H1 (cell line): ENCODE measurements around the gene ATF3. TPM values are rescaled to one million over a fixed set of nuclear protein-coding genes. Genes with fewer than 3 reads are reported as not detected.

Experiments used
- CTCF ChIA-PET: fragments of 300-600 bp; sonication (Branson Sonifier 250); formaldehyde crosslinking; loops from one replicate; lab custom pipeline; 2021; ENCODE audit not compliant: partially characterized antibody; lab: Charles Lee
- POLR2A ChIA-PET: fragments of 300-600 bp; sonication (Branson Sonifier 250); formaldehyde crosslinking; loops from one replicate; lab custom pipeline; 2021; ENCODE audit warnings: inconsistent platforms; ENCODE audit not compliant: partially characterized antibody; lab: Charles Lee
- DNase-seq, 2 experiments: peaks; one replicate each; pipeline versions ENCODE4 v3.0.0 to v3.0.0-alpha.2; 2010 to 2022; ENCODE audit warnings: low spot score in 2 of 2, low read depth in 1 of 2, mixed read lengths in 1 of 2
- FAIRE-seq: peaks from 2 replicates; lab custom pipeline; 2011; peaks lifted over from hg19 to GRCh38; lab: Jason Lieb, UNC
- H2AFZ ChIP-seq: 2 replicates; pipeline ENCODE4 v1.8.1; 2012; ENCODE audit warnings: low read length, inconsistent platforms
- H2AK5ac ChIP-seq: 2 replicates; pipeline ENCODE4 v1.6.1; 2013; ENCODE audit warnings: low read depth, low read length
- H2BK120ac ChIP-seq: replicated peaks from 2 replicates; pipeline ENCODE3; 2013; ENCODE audit warnings: low read depth, low read length, inconsistent platforms
- H2BK12ac ChIP-seq: 2 replicates; pipeline ENCODE4 v1.6.1; 2013; ENCODE audit warnings: low read depth, low read length
- H2BK15ac ChIP-seq: 2 replicates; pipeline ENCODE4 v1.6.1; 2013; ENCODE audit warnings: low read length
- H2BK20ac ChIP-seq: 2 replicates; pipeline ENCODE4 v1.6.1; 2013; ENCODE audit warnings: low read length
- H2BK5ac ChIP-seq: 2 replicates; pipeline ENCODE4 v1.6.1; 2013; ENCODE audit warnings: low read depth, low read length
- H3K14ac ChIP-seq: 2 replicates; pipeline ENCODE4 v1.6.1; 2013; ENCODE audit warnings: inconsistent platforms; ENCODE audit not compliant: insufficient read length
- H3K18ac ChIP-seq: 2 replicates; pipeline ENCODE4 v1.6.1; 2013; ENCODE audit warnings: low read length; ENCODE audit errors: extremely low read depth
- H3K23ac ChIP-seq: 2 replicates; pipeline ENCODE4 v1.6.1; 2013; ENCODE audit warnings: inconsistent platforms; ENCODE audit not compliant: insufficient read length
- H3K23me2 ChIP-seq: 2 replicates; pipeline ENCODE4 v1.6.1; 2013; ENCODE audit warnings: low read depth, low read length
- H3K27ac ChIP-seq: 2 replicates; pipeline ENCODE4 v1.6.1; 2011; ENCODE audit warnings: low read depth, low read length, inconsistent platforms
- H3K27me3 ChIP-seq, 4 experiments: replicated peaks in 1 of 4; 1 replicate in 1 of 4; 2 replicates in 3 of 4; pipeline versions ENCODE4 v1.6.1 to v1.8.1; 2011 to 2013; ENCODE audit warnings: low read length in 3 of 4, mild to moderate bottlenecking in 3 of 4, inconsistent platforms in 2 of 4, mixed read lengths in 2 of 4, moderate library complexity in 1 of 4; ENCODE audit not compliant: control insufficient read depth in 3 of 4, insufficient read depth in 3 of 4; ENCODE audit errors: extremely low read depth in 1 of 4
- H3K36me3 ChIP-seq, 4 experiments: 2 replicates each; pipeline versions ENCODE4 v1.6.1 to v1.8.1; 2011 to 2013; ENCODE audit warnings: mild to moderate bottlenecking in 4 of 4, low read length in 3 of 4, moderate library complexity in 2 of 4, control low read depth in 1 of 4, inconsistent platforms in 1 of 4; ENCODE audit not compliant: insufficient read depth in 4 of 4, control insufficient read depth in 2 of 4
- H3K4ac ChIP-seq: replicated peaks from 2 replicates; pipeline ENCODE3; 2013; ENCODE audit warnings: low read length, low read depth, mixed read lengths, inconsistent platforms; ENCODE audit not compliant: insufficient read length
- H3K4me1 ChIP-seq, 4 experiments: replicated peaks in 1 of 4; 1 replicate in 1 of 4; 2 replicates in 3 of 4; pipeline versions ENCODE4 v1.6.1 to v1.8.1; 2011 to 2013; ENCODE audit warnings: low read length in 3 of 4, inconsistent platforms in 2 of 4, mixed read lengths in 1 of 4; ENCODE audit not compliant: insufficient read depth in 4 of 4, control insufficient read depth in 3 of 4
- H3K4me2 ChIP-seq, 2 experiments: 2 replicates each; pipeline versions ENCODE4 v1.6.1 to v1.8.1; 2011 to 2013; ENCODE audit warnings: low read depth in 2 of 2, low read length in 2 of 2, control low read depth in 1 of 2, inconsistent platforms in 1 of 2, mild to moderate bottlenecking in 1 of 2; ENCODE audit not compliant: insufficient read depth in 1 of 2
- H3K4me3 ChIP-seq, 4 experiments: fragments of 200-600, 300-600 bp in 1 of 4; sonication (generic), shearing (Covaris generic), sonication (Bioruptor Twin) in 1 of 4; 2 replicates each; pipeline versions ENCODE4 v1.5.1 to v1.8.1; 2011 to 2016; ENCODE audit warnings: low read length in 4 of 4, low read depth in 3 of 4, control low read depth in 2 of 4, inconsistent platforms in 2 of 4, mild to moderate bottlenecking in 2 of 4, mixed read lengths in 1 of 4, moderate library complexity in 1 of 4; ENCODE audit not compliant: insufficient read depth in 2 of 4; ENCODE audit errors: extremely low read depth in 1 of 4
- H3K56ac ChIP-seq: replicated peaks from 2 replicates; pipeline ENCODE3; 2013; ENCODE audit warnings: low read depth, mild to moderate bottlenecking, mixed read lengths, low read length, inconsistent platforms; ENCODE audit not compliant: insufficient read length
- H3K79me1 ChIP-seq: 2 replicates; pipeline ENCODE4 v1.6.1; 2013; ENCODE audit warnings: low read depth, low read length, control low read depth
- H3K79me2 ChIP-seq, 2 experiments: 2 replicates each; pipeline versions ENCODE4 v1.6.1 to v1.8.1; 2012 to 2013; ENCODE audit warnings: low read length in 2 of 2, mild to moderate bottlenecking in 2 of 2, inconsistent platforms in 1 of 2; ENCODE audit not compliant: insufficient read depth in 2 of 2, control insufficient read depth in 1 of 2
- H3K9ac ChIP-seq, 4 experiments: replicated peaks in 1 of 4; 1 replicate in 1 of 4; 2 replicates in 3 of 4; pipeline versions ENCODE4 v1.6.1 to v1.8.1; 2011 to 2013; ENCODE audit warnings: low read depth in 3 of 4, low read length in 3 of 4, control low read depth in 2 of 4, mild to moderate bottlenecking in 2 of 4, moderate library complexity in 2 of 4, inconsistent platforms in 1 of 4; ENCODE audit errors: extremely low read depth in 1 of 4
- H3K9me3 ChIP-seq, 2 experiments: 2 replicates each; pipeline versions ENCODE4 v1.6.1 to v1.8.1; 2012 to 2013; ENCODE audit warnings: mild to moderate bottlenecking in 2 of 2, moderate library complexity in 2 of 2, control low read depth in 1 of 2, inconsistent platforms in 1 of 2, low read depth in 1 of 2, low read length in 1 of 2, mixed read lengths in 1 of 2; ENCODE audit not compliant: insufficient read depth in 2 of 2
- H4K20me1 ChIP-seq, 2 experiments: replicated peaks in 1 of 2; 2 replicates each; pipeline versions ENCODE3 to v1.8.1; 2011 to 2013; ENCODE audit warnings: inconsistent platforms in 2 of 2, low read length in 2 of 2, mild to moderate bottlenecking in 1 of 2; ENCODE audit not compliant: insufficient read depth in 2 of 2, control insufficient read depth in 1 of 2
- H4K5ac ChIP-seq: 2 replicates; pipeline ENCODE4 v1.6.1; 2013; ENCODE audit warnings: low read length, low read depth, mixed read lengths, inconsistent platforms; ENCODE audit not compliant: insufficient read length
- H4K8ac ChIP-seq: 2 replicates; pipeline ENCODE4 v1.8.0; 2013; ENCODE audit warnings: mild to moderate bottlenecking, moderate library complexity, low read length, inconsistent platforms; ENCODE audit not compliant: insufficient read depth; ENCODE audit errors: extremely low read depth
- H4K91ac ChIP-seq: replicated peaks from 2 replicates; pipeline ENCODE3; 2013; ENCODE audit warnings: low read length, mixed read lengths, inconsistent platforms; ENCODE audit not compliant: insufficient read length
- NANOG ChIP-seq: IDR thresholded peaks from 2 replicates; pipeline ENCODE4 v1.6.1; 2011; ENCODE audit warnings: low read length, low read depth, mild to moderate bottlenecking, inconsistent platforms; ENCODE audit not compliant: insufficient read depth, poor library complexity, severe bottlenecking
- RFX5 ChIP-seq: IDR thresholded peaks from 2 replicates; pipeline ENCODE4 v1.6.1; 2011; ENCODE audit warnings: low read depth, low read length, improper control_type of control experiment, borderline replicate concordance
- SP4 ChIP-seq: IDR thresholded peaks from 2 replicates; pipeline ENCODE4 v1.6.1; 2012; ENCODE audit warnings: low read length, inconsistent platforms
- SUZ12 ChIP-seq: fragments of 200-600 bp; sonication (generic); IDR thresholded peaks from 2 replicates; pipeline ENCODE4 v1.6.1; 2012; ENCODE audit warnings: mild to moderate bottlenecking, inconsistent platforms, low read length, moderate library complexity, mixed read lengths
- ZNF274 ChIP-seq: IDR thresholded peaks from 2 replicates; pipeline ENCODE4 v1.7.0; 2012; ENCODE audit warnings: low read length, borderline replicate concordance; ENCODE audit errors: extremely low read depth
- WGBS, 2 experiments: shearing (Covaris generic) in 1 of 2; methylation state at CpG; one replicate each; pipeline versions ENCODE4 v1.1.6 to v1.1.7; 2013 to 2015; ENCODE audit warnings: low lambda C conversion rate in 2 of 2, mixed read lengths in 2 of 2, inconsistent platforms in 1 of 2, low coverage in 1 of 2, missing lambda C conversion rate in 1 of 2; ENCODE audit not compliant: insufficient replicate concordance in 2 of 2, insufficient coverage in 1 of 2, insufficient read length in 1 of 2; ENCODE audit errors: extremely low coverage in 1 of 2, missing lambda C conversion rate in 1 of 2; 5-methylcytosine and 5-hydroxymethylcytosine counted together
- polyA plus RNA-seq, 7 experiments: library from polyadenylated mRNA; depleted of rRNA in 3 of 7; stranded (reverse) in 5 of 7; unstranded in 2 of 7; fragments of >200 nt in 5 of 7; fragments of 200-250 nt in 2 of 7; gene quantifications; 1 replicate in 5 of 7; 2 replicates in 1 of 7; 4 replicates in 1 of 7; pipeline versions ENCODE4 v1.2.1 to v1.2.3, GENCODE V29; 2011 to 2013; ENCODE audit warnings: missing spikeins in 2 of 7, mixed read lengths in 2 of 7
- total RNA-seq: library from RNA; stranded (reverse); fragmentation: NEBNext Ultra II Directional; extraction: Animal tissue kit (Norgen Biotek cat#: 25700); gene quantifications from 2 replicates; pipeline ENCODE4 v1.2.1, GENCODE V29; 2021

ATF3 gene
- total and polyA plus RNA-seq, 2 of the 8 experiments (the other 6 are each of a cell fraction or from before 2014, with no cell fraction given), result 12.2 to 27.7 TPM

GRCh38 chr1:212628813-212629415, 20.4 kb downstream of the ATF3 start:
- H3K79me1 ChIP-seq, result no peaks in the 10 kb centered on the region; the same call in 1 of the 2 replicates
- H3K36me3 ChIP-seq, result no peaks in the 10 kb centered on the region
- 92% methylated on average over 7 of the region's 7 CpGs; no CpG with 5 or more reads in 1 of the 2 experiments for WGBS, 2 experiments
- no peak overlapping the region for H2BK5ac ChIP-seq
- H4K20me1 ChIP-seq, result no peaks in the 10 kb centered on the region
- no peaks in the 10 kb centered on the region; the same call in 1 of the 2 replicates for H3K23me2 ChIP-seq
- H3K27me3 ChIP-seq, result no peaks in the 10 kb centered on the region
- H4K5ac ChIP-seq, result no peak overlapping the region
- CTCF ChIA-PET, result interaction anchor here (0.7 to 5.6 kb wide), 13 partner anchors 10 to 150 kb away, joined by 3 to 59 read pairs (median 8); partner anchors contain the start of gene BATF3
- no peak overlapping the region for H2BK15ac ChIP-seq
- H2AK5ac ChIP-seq, result no peak overlapping the region
- POLR2A ChIA-PET, result interaction anchor here (1.3 to 2.5 kb wide), 2 partner anchors 21 kb away, joined by 6 to 12 read pairs; partner anchors contain the start of gene ATF3
- no peak overlapping the region for H4K91ac ChIP-seq
- H3K4ac ChIP-seq, result no peak overlapping the region
- no peak overlapping the region for H3K9ac ChIP-seq
- no peak overlapping the region for H4K8ac ChIP-seq
- no peak overlapping the region for H3K4me3 ChIP-seq
- H3K4me1 ChIP-seq, result peaks cover 0 to 10% (median 4%) of the 10 kb centered on the region in 4 experiments; a peak in 6 of 7 replicates
- H3K14ac ChIP-seq, result no peak overlapping the region
- TF ChIP-seq RFX5 (no peak), SP4 (no peak), NANOG (no peak), ZNF274 (no peak), SUZ12 (no peak)
- DNase-seq (no peak), FAIRE-seq (no peak)
- H3K4me2 ChIP-seq, result no peak overlapping the region
- H3K23ac ChIP-seq, result no peak overlapping the region
- no peak overlapping the region for H3K27ac ChIP-seq
- H3K56ac ChIP-seq, result no peak overlapping the region
- no peaks in the 10 kb centered on the region for H3K9me3 ChIP-seq
- H3K18ac ChIP-seq, result no peak overlapping the region
- no peak overlapping the region for H2BK120ac ChIP-seq
- no peak overlapping the region for H2BK12ac ChIP-seq
- H3K79me2 ChIP-seq, result no peaks in the 10 kb centered on the region
- H2BK20ac ChIP-seq, result no peak overlapping the region
- H2AFZ ChIP-seq, result no peak overlapping the region
